ENCODE results near the gene TMEM132E. TPM values are rescaled to one million over a fixed set of nuclear protein-coding genes. Genes with fewer than 3 reads are reported as not detected.

TMEM132E gene
- total and polyA plus RNA-seq, 10 of the 15 experiments (the other 5 are each of a cell fraction or from before 2014, with no cell fraction given) = not detected

DNA sequence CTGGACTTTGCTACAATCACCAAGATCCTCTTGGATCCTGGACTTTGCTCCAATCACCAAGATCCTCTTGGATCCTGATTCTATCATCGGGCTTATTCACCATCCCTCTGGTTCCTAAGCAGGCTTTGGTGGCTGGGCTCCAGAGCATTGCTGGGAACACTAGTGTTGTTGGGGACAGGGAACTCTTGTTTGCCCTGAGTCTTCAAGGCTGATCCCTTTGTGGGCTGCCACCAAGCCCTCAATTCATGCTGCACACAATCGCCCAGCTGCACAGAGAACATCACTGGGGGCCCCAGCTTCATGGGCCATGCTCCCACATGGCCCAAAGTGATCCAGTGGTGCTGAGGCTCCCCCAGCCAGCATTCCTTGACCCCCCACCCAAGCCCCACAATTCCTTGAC lies 88.3 kb downstream of the TMEM132E start:
- peaks cover 0 to 5% of the 10 kb centered on the region in 2 experiments; a peak in 2 of 4 replicates for H3K27me3 ChIP-seq (replicated peaks in 1 of 2; ENCODE audit: control insufficient read depth in 2 of 2, insufficient read depth in 2 of 2, low read length in 1 of 2)
- no peaks in the 10 kb centered on the region for H3K36me3 ChIP-seq (ENCODE audit: control insufficient read depth in 2 of 2, insufficient read depth in 2 of 2, low read length in 1 of 2)
- H3K9ac ChIP-seq (ENCODE audit: control insufficient read depth, insufficient read depth, low read length) = no peak overlapping the region
- ChIA-PET CTCF (no interaction called here), POLR2A (no interaction called here), SMC1A (ENCODE audit: uncharacterized antibody, unreplicated experiment) (interaction anchor here (1.2 kb wide), 1 partner anchor 20 kb away, joined by 3 read pairs; no protein-coding TSS in a partner anchor), RAD21 (ENCODE audit: unreplicated experiment) (no interaction called here)
- no peaks in the 10 kb centered on the region for H3K9me3 ChIP-seq (replicated peaks; ENCODE audit: control insufficient read depth, insufficient read depth, low read length)
- 18% methylated on average over 2 of the region's 2 CpGs for WGBS (ENCODE audit: insufficient coverage, insufficient replicate concordance, low lambda C conversion rate, missing lambda C conversion rate)
- BruUV-seq (replicated peaks) = no TSS peak
- DNase-seq (ENCODE audit: low read depth, low spot score) (no peak), FAIRE-seq (no peak), ATAC-seq (no peak)
- no peaks in the 10 kb centered on the region for H4K20me1 ChIP-seq (ENCODE audit: control insufficient read depth, insufficient read depth)
- no peak overlapping the region for H3K4me3 ChIP-seq
- no peak overlapping the region for H2AFZ ChIP-seq (ENCODE audit: control insufficient read depth, low read depth, low read length)
- no peak for TF ChIP-seq TAF1 (IDR thresholded peaks at IDR 0.05; ENCODE audit: borderline replicate concordance, low read depth, low read length)
- intact Hi-C loops (cut with micrococcal nuclease; ENCODE audit: unreplicated experiment) (no loop called here), in situ Hi-C loops (cut with MboI) (no loop called here)
- no peaks in the 10 kb centered on the region for H3K79me2 ChIP-seq (ENCODE audit: control insufficient read depth, insufficient read depth, low read length)
- H3K4me1 ChIP-seq (ENCODE audit: control insufficient read depth, insufficient read depth, low read length) = no peaks in the 10 kb centered on the region
- H3K27ac ChIP-seq (ENCODE audit: control insufficient read depth, insufficient read depth) = no peak overlapping the region
- no peak overlapping the region for H3K4me2 ChIP-seq (ENCODE audit: control insufficient read depth, insufficient read depth)

DNA sequence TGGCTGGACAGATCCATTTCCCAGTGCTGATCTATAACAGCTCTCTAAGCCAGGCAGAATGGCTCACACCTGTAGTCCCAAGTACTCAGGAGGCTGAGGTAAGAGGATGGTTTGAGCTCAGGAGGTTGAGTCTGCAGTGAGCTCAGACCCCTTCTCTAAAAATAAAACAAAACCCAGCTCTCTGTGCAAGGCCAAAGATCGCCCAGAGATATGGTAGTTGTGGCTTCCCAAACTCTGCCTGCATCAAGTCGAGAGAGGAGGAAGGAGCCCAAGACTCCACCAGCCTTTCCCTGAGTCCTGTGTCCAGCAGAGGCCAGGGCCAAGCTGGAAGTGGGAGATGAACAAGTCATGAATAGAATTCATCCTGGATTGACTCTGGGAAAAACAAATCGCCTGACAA lies 88.8 kb downstream of the TMEM132E start:
- no peaks in the 10 kb centered on the region for H4K20me1 ChIP-seq (ENCODE audit: control insufficient read depth, insufficient read depth)
- in situ Hi-C loops (cut with MboI) (no loop called here), intact Hi-C loops (cut with micrococcal nuclease; ENCODE audit: unreplicated experiment) (no loop called here)
- H3K4me1 ChIP-seq (ENCODE audit: control insufficient read depth, insufficient read depth, low read length) = no peaks in the 10 kb centered on the region
- H2AFZ ChIP-seq (ENCODE audit: control insufficient read depth, low read depth, low read length) = no peak overlapping the region
- BruUV-seq (replicated peaks) = no TSS peak
- DNase-seq (ENCODE audit: low read depth, low spot score) (no peak), ATAC-seq (no peak), FAIRE-seq (no peak)
- ChIA-PET POLR2A (no interaction called here), CTCF (no interaction called here), SMC1A (ENCODE audit: uncharacterized antibody, unreplicated experiment) (interaction anchor here (1.2 kb wide), 1 partner anchor 20 kb away, joined by 3 read pairs; no protein-coding TSS in a partner anchor), RAD21 (ENCODE audit: unreplicated experiment) (no interaction called here)
- H3K36me3 ChIP-seq (ENCODE audit: control insufficient read depth in 2 of 2, insufficient read depth in 2 of 2, low read length in 1 of 2) = no peaks in the 10 kb centered on the region
- no peak overlapping the region for H3K9ac ChIP-seq (ENCODE audit: control insufficient read depth, insufficient read depth, low read length)
- no peaks in the 10 kb centered on the region for H3K9me3 ChIP-seq (replicated peaks; ENCODE audit: control insufficient read depth, insufficient read depth, low read length)
- 0% methylated on average over 3 of the region's 3 CpGs for WGBS (ENCODE audit: insufficient coverage, insufficient replicate concordance, low lambda C conversion rate, missing lambda C conversion rate)
- H3K27ac ChIP-seq (ENCODE audit: control insufficient read depth, insufficient read depth) = no peak overlapping the region
- H3K4me3 ChIP-seq = no peak overlapping the region
- no peak overlapping the region for H3K4me2 ChIP-seq (ENCODE audit: control insufficient read depth, insufficient read depth)
- H3K79me2 ChIP-seq (ENCODE audit: control insufficient read depth, insufficient read depth, low read length) = no peaks in the 10 kb centered on the region
- H3K27me3 ChIP-seq (replicated peaks in 1 of 2; ENCODE audit: control insufficient read depth in 2 of 2, insufficient read depth in 2 of 2, low read length in 1 of 2) = peaks cover 0 to 5% of the 10 kb centered on the region in 2 experiments; a peak in 2 of 4 replicates
- TF ChIP-seq, protein P1, sequence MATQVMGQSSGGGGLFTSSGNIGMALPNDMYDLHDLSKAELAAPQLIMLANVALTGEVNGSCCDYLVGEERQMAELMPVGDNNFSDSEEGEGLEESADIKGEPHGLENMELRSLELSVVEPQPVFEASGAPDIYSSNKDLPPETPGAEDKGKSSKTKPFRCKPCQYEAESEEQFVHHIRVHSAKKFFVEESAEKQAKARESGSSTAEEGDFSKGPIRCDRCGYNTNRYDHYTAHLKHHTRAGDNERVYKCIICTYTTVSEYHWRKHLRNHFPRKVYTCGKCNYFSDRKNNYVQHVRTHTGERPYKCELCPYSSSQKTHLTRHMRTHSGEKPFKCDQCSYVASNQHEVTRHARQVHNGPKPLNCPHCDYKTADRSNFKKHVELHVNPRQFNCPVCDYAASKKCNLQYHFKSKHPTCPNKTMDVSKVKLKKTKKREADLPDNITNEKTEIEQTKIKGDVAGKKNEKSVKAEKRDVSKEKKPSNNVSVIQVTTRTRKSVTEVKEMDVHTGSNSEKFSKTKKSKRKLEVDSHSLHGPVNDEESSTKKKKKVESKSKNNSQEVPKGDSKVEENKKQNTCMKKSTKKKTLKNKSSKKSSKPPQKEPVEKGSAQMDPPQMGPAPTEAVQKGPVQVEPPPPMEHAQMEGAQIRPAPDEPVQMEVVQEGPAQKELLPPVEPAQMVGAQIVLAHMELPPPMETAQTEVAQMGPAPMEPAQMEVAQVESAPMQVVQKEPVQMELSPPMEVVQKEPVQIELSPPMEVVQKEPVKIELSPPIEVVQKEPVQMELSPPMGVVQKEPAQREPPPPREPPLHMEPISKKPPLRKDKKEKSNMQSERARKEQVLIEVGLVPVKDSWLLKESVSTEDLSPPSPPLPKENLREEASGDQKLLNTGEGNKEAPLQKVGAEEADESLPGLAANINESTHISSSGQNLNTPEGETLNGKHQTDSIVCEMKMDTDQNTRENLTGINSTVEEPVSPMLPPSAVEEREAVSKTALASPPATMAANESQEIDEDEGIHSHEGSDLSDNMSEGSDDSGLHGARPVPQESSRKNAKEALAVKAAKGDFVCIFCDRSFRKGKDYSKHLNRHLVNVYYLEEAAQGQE (IDR thresholded peaks at IDR 0.05; ENCODE audit: low read depth, low read length) = no peak
- no peak for TF ChIP-seq E2F8 (IDR thresholded peaks at IDR 0.05; ENCODE audit: low read depth, partially characterized antibody)
- no peak for TF ChIP-seq RB1 (IDR thresholded peaks at IDR 0.05; ENCODE audit: borderline replicate concordance)
- TF ChIP-seq, protein P2, sequence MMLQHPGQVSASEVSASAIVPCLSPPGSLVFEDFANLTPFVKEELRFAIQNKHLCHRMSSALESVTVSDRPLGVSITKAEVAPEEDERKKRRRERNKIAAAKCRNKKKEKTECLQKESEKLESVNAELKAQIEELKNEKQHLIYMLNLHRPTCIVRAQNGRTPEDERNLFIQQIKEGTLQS (IDR thresholded peaks at IDR 0.05; ENCODE audit: borderline replicate concordance, extremely low read depth, low read depth, low read length) = no peak
- no peak for TF ChIP-seq ATF7 (IDR thresholded peaks at IDR 0.05; ENCODE audit: low read depth)

Data from GM12878 (cell line).